ENCODE results near the gene POC5.
A peak's percentile ranks its signal among the peaks of the same experiment; 100 is the strongest.
"Not testable (repeated sequence)": the region's sequence is repeated elsewhere in the genome, so short reads cannot be mapped to it uniquely, and the experiment has no call there.

The POC5 gene, protein sequence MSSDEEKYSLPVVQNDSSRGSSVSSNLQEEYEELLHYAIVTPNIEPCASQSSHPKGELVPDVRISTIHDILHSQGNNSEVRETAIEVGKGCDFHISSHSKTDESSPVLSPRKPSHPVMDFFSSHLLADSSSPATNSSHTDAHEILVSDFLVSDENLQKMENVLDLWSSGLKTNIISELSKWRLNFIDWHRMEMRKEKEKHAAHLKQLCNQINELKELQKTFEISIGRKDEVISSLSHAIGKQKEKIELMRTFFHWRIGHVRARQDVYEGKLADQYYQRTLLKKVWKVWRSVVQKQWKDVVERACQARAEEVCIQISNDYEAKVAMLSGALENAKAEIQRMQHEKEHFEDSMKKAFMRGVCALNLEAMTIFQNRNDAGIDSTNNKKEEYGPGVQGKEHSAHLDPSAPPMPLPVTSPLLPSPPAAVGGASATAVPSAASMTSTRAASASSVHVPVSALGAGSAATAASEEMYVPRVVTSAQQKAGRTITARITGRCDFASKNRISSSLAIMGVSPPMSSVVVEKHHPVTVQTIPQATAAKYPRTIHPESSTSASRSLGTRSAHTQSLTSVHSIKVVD

DNA sequence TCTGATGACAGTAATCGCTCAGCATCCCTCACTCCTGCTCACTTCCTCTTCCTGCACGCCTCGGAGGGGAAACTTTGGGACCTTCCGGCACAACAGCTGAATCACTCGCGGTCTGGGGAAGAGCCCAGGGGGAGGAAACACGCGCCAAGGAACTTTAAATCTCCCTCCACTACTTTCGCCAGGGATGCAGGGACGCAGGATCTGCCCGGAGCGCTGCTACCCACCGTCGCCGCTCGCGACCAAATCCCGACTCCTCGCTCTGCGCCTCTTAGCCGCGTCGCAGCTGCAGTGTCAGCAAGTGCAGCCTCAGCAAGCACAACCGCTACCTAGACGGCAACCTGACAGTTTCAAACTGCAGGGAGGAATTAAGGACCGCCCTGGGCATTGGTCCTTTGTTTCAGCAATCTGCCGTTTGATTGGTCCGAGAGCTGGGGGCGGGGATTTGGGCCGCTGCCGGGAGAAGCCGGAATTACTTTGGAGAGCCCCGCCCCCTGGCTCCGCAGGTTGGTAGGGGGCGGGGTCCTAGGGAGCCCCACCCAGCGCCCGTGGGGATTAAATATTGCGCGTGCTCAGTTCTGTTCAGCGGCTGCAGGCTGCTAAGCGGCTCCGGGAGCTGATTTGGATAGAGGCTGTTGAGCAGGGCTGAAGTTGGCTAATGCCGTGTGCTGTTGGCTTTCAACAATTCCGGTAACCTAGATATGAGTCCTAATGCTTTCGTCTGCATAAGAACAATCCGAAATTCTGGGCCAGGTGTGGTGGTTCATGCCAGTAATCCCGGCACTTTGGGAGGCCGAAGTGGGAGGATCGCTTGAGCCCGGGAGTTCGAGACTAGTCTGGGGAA is at the start of gene POC5:
Gene POC5, minus strand, starts transcription at position 356 of the 841 bp plus-strand sequence. CDS start 4,500 bp downstream, outside the sequence.
- peak; percentile 97 for DNase-seq (ENCODE audit: low spot score)

DNA sequence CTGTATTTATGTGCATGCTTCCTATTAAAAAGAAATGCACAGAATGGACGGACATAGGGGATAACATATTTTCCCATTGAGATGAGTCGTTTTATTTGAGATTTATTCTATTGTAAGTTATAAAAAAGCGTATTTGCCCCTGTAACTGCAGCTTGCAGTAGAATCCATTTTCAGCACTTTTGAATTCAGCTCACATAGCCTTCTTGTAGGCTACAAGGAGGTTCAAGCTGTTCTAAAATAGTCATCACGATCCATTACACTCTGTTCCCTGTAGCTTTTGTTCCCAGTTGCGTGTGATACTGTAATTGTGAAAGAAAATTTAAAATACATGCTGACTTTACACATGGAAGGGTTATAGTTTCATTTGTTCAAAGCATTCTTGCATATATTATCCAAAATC is 40.9 kb upstream of the POC5 start:
- no peak for DNase-seq (ENCODE audit: low spot score)

DNA sequence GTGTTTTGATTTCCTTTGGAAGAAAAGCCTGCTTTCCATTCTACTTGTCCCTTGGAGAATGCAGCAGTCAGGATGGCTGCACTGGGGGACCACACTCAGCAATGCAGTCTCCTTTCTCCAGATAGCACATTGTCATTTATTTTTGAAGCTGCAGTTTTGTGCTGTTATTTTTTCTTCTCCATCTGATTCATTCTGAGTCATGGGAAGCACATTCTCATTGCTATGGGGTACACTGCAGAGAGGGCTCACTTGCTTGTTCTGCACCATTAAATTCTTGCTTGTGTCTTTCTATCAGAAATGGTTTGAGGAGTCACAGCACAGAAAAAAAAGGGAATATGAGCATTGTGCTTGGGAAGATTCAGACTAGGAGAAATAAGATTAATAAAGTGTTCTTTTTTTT is 39.7 kb upstream of the POC5 start:
- DNase-seq (ENCODE audit: low spot score), result no peak

DNA sequence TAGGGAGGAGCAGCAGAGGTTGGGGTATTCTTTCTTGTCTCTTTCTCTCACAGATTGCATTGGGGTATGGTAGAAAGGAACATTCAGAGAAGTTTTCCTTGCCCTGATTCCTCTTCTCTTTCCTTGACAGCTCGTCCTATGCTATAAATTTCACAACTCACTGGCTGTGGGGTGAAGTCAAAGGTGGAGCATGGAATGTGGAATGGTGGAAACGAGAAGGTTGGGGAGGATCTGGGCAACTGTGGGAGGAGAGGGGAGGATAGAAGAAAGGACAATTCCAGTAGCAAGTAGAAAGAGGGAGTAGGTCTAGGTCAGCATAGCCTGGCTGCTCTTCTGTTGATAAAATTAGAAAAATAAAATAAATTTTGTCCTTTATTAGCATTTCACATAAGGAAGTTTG is 39.0 kb upstream of the POC5 start:
- no peak for DNase-seq (ENCODE audit: low spot score)

DNA sequence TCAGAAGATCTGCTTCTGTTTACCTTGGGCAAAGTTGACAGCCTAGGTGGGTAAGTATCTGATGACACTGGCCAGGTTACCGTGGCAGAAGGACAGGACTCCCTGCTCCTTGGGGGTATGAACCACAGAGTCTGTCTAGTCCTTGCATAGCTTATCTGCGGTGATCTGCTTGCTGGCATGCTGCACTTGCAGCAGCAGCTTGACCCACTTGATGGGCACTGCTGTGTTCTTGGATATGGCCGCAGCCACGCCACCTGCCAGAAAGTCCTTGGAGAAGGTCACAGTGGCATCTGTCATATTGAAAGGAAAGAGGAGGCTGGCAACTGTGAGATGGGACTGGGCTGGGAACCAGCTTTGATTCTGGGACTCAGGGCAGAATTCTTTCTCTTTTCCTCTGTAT is 35.9 kb upstream of the POC5 start:
- DNase-seq (ENCODE audit: low spot score), result no peak

DNA sequence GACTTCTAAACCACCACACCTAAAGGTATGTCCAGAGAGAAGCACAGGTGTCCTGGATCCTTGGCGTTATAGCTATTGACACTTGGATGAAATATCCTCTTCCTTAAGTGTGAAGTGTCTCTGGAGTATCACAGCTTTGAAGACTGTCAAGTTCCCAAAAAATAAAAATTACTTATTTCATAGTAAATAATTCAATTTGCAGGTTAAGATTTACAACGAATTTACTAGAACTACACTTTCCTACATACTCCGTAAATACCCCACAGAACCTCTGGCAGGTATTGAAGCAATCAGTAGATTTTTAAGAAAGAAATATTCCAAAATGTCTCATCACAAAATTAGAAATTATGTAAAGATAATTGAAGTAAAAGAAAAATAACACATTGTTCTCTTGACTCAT is 27.1 kb upstream of the POC5 start:
- no peak for DNase-seq (ENCODE audit: low spot score)

DNA sequence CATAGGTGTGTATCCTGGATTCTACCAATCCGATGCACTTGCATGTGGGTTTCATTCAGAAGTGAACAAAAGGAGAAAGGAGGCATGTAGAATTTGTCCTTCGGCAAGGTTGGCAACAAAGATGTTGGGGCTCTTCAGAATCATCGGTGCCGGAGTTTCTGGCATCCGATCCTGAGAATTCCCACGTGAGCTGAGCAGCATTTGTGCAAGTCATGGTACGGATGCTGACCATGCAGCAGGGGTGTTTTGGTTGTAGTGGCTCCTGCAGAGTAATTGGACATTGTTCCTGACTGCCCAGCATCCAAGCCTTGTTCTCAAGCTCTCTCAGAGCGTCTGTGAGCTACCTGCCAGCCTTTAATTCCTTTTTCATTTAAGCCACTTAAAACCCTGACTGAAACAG is 19.0 kb upstream of the POC5 start:
- DNase-seq (ENCODE audit: low spot score), result no peak

DNA sequence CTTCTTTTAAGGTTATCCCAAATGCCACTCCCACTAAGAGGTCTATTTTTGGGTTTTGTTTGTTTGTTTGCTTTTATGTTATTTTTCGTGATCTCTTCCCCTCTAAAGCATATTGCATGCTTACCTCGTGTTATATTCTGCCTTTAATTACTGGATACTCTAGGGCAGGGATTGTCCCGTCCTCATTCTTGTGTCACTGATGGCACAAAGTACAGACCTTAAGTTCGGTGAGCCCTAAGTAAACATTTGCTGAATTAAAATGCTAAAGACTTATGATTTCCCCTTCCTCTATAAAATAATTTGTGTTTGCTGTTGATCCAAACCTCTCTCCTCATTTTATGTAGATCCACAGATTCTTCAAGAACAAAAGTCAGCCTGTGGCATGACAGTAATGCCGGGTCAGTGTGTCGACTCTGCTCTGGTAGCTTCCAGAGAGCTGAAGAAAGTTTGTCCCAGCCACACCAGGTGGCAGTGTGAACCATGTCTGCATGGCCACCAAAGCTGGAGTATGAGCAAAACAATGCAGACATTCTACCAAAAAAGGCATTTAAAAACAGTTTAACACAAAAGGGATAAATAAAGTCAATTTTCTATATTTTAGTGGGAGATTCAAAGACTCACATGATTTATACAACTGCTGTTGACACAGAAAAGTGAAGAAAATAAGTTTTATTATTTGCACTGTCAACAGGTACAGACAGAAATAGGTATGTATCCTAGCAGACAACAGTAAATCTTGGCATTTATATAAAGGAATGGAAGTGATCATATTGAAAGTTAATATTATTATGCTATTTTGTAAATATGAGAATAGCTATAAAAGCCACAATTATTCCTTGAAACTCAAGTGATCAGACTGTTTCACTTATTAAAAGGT is 17.9 kb upstream of the POC5 start:
- peak; percentile 34 for DNase-seq (ENCODE audit: low spot score)

DNA sequence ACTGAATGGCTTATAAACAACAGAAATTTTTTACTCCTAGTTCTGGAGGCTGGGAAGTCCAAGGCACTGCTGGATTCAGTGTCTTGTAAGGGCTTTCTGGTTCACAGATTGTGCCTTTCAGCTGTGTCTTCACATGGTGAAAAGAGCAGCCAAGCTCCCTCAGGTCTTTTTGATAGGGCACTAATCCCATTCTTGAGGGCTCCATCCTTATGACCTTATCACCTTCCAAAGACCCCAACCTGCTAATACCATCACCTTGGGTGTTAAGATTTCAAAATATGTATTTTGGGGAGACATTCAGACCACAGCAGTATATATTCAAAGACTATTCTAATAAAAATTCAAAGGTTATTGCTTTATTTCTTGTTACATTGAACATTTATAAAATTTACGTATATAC is 16.5 kb upstream of the POC5 start:
- no peak for DNase-seq (ENCODE audit: low spot score)

DNA sequence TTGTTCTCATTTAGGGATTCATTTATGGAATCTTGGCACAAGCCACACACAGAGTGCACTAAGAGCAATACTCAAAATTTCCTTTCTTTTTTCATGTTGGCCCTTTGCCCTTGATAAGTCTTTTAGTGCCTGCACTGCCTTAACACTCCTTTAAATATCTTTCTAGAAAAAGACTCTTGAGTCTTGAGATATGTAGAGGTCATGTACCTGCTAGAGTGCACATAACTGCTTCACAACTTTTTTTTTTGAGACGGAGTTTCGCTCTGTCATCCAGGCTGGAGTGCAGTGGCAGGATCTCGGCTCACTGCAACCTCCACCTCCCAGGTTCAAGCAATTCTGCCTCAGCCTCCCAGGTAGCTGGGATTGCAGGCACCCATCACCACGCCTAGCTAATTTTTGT is 14.3 kb upstream of the POC5 start:
- DNase-seq (ENCODE audit: low spot score), result not testable (repeated sequence)

DNA sequence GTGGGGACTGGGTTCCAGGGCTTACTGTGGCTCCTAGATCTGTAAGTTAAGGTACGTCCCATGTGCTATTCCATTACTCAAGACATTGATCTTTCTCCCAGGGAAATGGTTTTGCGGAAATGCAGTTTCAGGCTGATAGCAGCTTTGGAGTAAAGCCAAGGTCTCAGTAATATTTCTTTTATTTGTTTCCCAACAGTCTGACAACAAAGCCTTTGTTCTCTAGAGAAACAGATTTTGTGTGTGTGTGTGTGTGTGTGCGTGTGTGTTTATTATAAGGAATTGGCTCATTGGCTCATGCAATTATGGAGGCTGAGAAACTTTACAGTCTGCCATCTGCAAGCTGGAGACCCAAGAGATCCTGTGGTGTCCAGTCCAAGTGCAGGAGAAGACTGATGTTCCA is 12.1 kb upstream of the POC5 start:
- DNase-seq (ENCODE audit: low spot score), result no peak

DNA sequence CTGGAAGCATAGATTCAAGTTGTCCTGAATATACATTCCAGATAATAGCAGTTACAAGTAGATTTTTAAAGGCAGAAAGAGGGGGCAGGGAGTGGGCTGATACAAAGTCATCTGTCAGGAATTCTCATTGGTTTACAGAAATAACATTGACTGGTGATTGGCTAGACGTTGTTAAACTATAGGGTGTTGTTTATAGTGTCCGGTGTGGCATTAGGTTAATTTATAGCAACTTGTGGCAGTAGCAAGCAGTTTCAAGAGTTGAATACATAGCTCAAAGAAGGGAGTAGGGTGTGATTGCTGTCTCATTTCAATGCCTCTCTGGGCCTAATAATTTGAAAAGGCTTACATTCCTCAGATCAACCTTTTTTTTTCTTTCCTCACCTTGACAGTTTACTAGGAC is 10.7 kb upstream of the POC5 start:
- DNase-seq (ENCODE audit: low spot score), result no peak

DNA sequence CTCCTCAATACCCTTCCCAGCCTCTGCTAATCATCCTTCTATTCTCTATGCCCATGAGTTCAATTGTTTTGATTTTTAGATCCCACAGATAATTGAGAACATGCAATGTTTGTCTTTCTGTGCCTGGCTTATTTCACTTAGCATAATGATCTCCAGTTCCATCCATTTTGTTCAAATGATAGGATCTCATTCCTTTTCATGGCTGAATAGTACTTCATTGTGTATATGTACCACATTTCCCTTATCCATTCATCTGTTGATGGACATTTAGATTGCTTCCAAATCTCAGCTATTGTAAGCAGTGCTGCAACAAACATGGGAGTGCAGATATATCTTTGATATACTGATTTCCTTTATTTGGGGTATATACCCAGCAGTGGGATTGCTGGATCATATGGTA is 9.0 kb upstream of the POC5 start:
- DNase-seq (ENCODE audit: low spot score), result not testable (repeated sequence)

DNA sequence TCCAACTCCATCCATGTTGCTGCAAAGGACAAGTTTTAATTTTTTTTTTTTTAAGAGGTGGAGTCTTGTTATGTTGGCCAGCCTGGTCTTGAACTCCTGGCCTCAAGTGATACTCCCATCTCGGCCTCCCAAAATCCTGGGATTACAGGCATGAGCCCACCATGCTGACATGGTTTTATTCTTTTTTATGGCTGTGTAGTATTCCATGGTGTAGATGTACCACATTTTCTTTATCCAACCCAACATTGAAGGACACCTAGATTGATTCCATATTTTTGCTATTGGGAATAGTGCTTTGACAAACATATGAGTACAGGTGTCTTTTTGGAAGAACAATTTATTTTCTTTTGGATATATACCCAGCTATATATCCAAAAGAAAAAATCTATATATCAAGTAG is 6.1 kb upstream of the POC5 start:
- no peak for DNase-seq (ENCODE audit: low spot score)

DNA sequence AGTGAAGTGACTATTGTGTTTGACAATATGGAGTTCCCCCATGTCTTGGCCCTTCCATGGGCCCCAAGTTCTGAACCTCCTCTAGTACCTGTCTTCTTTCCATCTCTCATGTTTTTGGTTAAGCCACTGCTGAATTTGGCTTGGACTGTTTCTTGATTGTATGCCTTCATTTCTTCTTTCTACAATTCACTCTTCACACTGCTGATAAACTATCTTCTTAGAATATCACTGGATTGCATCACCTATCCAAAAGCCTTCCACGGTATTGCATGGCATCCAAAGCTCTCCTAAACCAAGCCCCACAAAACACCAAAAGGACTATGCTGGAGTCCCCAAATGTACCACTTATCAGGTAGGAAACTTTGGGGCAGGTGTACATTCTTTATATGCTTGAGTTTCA is 4.3 kb upstream of the POC5 start:
- DNase-seq (ENCODE audit: low spot score), result no peak

DNA sequence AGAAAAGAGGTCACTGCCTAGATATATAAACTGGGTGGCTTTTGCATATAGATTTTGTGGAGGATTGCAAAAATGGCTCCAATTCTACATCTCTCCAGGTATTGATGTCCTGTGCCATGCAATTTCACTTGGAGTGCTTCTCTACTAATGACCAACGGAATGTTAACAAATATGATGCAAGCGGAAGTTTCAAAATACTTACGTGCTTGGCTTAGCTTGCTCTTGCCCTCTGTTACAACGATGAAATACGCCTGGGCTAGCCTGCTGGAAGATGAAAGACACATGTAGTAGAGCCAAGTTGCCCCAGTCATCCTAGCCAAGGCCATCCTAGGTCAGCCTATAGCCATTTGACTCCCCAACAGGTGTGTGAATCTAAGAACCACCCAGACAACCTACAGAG is 3.6 kb upstream of the POC5 start:
- no peak for DNase-seq (ENCODE audit: low spot score)

DNA sequence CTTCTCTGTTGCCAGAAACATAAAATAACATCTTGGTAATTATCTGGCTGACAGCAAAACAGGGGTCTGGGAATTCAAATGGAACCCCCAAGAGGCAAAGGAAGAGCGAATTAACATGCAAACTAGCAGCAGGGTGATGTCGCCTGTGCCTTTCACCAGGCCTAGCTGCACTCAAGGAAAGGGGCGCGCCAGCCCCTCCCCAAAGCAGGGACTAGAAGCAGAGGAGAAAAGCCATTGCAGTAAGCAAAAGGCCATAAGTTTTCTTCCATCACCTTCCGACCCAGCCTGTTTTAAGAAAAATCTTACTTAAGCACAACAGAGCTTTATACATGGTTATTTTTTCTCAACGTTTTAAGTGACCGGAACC is 539 bp downstream of the POC5 start:
- no peak for DNase-seq (ENCODE audit: low spot score)

DNA sequence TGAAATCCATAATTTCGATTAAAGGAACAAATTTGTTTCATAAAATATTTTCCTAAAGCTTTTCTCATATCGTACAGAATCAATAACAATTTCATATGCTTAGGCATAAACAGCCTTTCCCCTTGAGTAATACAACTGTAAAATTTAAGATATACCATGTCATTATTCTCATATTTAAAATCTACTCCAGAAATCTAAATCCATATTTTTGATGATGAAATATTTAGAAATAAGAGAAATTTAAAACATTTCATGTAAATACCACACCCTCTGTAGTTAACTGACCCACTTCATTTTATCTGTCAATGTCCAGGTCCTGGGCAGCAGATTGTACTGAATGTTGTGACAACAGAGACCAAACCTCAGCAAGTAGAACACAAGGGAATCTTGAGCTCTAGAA is 5.1 kb downstream of the POC5 start:
- no peak for DNase-seq (ENCODE audit: low spot score)

DNA sequence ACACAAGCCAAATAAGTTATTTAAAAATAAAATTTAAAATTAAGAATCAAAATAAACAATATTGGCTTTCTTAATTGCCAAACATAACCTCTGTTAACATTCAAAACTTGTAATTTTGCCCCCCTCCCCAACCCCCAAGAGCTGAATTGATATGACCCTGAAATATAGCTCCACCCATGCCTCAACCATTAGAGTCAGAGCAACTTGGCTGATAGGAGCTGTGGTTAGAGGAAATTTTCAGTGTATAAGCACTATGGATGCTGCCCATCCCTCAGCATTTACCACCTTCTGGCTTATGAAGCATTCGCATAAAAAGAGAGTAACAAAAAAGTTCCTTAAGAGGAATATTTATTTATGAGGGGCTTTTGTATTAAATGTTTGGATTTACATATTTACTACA is 6.1 kb downstream of the POC5 start:
- no peak for DNase-seq (ENCODE audit: low spot score)

DNA sequence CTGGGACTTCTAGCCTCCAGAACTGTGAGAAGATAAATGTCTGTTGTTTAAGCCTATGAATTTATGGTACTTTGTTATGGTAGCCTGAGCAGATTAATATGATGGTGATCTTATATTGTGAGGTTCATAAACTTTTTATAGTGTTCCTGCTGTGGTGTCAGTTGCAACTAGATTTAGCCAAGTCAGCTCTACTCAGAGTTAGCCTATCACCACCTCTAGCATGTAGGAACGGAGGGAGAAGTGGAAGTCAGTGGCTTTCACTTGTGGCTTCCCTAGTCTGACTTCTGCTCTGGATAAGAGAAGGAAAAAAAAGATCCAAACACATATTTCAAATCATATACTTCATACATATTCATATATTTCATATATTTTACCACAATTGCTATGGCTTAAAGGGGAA is 6.6 kb downstream of the POC5 start:
- no peak for DNase-seq (ENCODE audit: low spot score)

DNA sequence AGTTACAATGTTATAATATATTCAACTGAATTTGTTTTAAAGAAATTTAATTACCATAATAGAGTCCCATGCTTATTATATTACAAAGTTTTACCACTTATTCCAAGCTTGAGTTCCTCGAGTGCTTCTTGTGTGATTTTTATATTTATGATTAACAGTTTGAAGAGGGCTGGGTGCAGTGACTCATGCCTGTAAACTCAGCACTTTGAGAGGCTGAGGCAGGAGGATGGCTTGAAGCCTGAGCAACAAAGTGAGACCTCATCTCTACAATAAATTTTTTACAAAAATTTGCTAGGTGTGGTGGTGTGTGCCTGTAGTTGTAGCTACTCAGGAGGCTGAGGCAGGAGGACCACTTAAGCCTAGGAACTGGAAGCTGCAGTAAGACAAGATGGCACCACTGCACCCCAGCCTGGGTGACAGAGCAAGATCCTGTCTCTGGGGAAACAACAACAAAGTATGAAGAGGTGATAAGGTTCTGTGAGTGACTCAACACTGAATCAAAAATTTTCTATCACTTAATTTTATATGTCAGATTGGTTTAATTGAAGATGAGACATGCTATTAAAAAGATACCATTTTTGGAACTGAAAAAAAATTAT is 9.2 kb downstream of the POC5 start:
- no peak for DNase-seq (ENCODE audit: low spot score)

DNA sequence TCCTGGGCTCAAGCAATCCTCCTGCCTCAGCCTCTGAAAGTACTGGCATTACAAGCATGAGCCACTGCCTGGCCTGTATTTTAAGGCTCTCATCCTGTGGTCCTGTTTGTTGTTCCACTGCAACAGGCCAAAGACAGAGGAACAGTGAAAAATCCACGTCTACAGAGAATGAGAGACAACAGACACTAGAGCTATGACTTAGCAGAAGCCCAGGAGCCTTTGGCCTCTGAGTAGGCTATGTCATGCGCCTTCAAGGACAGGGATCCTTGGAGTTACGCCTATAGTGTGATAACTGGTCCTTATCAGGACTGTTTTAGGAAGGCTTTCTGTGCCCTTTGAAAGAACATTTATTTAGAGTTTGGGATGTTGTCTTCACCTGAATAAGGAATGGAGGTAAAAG is 10.5 kb downstream of the POC5 start:
- DNase-seq (ENCODE audit: low spot score), result no peak

Data from AG20443 (cell line).